ENCODE data around the gene NIPAL3. TPM values are rescaled to one million over a fixed set of nuclear protein-coding genes. Genes with fewer than 3 reads are reported as not detected.

NIPAL3 gene
- total RNA-seq, 1 experiment from 2014 or later = 11.2 TPM

DNA sequence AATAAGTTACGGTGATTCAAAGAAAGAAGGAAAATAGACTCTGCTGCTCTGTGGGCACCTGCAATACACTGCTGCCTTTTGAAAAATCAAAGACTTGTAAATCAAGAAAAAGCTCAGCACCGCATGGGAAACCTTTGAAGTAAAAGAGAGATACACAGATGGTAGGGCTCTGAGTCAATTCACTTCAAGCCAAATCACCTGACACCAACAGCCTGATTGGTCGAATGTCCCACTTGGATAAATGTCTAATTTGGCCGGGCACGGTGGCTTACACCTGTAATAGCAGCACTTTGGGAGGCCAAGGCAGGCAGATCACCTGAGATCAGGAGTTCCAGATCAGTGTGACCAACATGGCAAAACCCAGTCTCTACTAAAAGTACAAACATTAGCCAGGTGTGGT is 67.8 kb downstream of the NIPAL3 start:
- ChIA-PET CTCF (interaction anchor here (1.6 to 1.9 kb wide), 2 partner anchors 19 to 68 kb away, joined by 6 to 7 read pairs; partner anchors contain the start of genes NIPAL3 and RCAN3), POLR2A (no interaction called here)
- no peaks in the 10 kb centered on the region for H3K27me3 Mint-ChIP-seq (ENCODE audit: low read depth)
- H3K4me3 Mint-ChIP-seq = no peak overlapping the region
- H3K4me1 Mint-ChIP-seq = peaks cover 14% of the 10 kb centered on the region
- peaks cover 5% of the 10 kb centered on the region for H3K9me3 Mint-ChIP-seq
- no peak for ATAC-seq
- DNase-seq (ENCODE audit: low spot score) = no peak
- H3K27ac Mint-ChIP-seq = no peak overlapping the region
- peaks cover 4% of the 10 kb centered on the region for H3K36me3 Mint-ChIP-seq
- TF ChIP-seq, protein P1, sequence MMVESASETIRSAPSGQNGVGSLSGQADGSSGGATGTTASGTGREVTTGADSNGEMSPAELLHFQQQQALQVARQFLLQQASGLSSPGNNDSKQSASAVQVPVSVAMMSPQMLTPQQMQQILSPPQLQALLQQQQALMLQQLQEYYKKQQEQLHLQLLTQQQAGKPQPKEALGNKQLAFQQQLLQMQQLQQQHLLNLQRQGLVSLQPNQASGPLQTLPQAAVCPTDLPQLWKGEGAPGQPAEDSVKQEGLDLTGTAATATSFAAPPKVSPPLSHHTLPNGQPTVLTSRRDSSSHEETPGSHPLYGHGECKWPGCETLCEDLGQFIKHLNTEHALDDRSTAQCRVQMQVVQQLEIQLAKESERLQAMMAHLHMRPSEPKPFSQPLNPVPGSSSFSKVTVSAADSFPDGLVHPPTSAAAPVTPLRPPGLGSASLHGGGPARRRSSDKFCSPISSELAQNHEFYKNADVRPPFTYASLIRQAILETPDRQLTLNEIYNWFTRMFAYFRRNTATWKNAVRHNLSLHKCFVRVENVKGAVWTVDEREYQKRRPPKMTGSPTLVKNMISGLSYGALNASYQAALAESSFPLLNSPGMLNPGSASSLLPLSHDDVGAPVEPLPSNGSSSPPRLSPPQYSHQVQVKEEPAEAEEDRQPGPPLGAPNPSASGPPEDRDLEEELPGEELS (CRISPR knock-in tag; IDR thresholded peaks at IDR 0.05) = no peak
- no peak for TF ChIP-seq NFATC4 (CRISPR knock-in tag; IDR thresholded peaks at IDR 0.05)
- no peak for TF ChIP-seq ZNF219 (CRISPR knock-in tag; IDR thresholded peaks at IDR 0.05; ENCODE audit: borderline replicate concordance)
- no peak for TF ChIP-seq ZNF416 (CRISPR knock-in tag; IDR thresholded peaks at IDR 0.05)

DNA sequence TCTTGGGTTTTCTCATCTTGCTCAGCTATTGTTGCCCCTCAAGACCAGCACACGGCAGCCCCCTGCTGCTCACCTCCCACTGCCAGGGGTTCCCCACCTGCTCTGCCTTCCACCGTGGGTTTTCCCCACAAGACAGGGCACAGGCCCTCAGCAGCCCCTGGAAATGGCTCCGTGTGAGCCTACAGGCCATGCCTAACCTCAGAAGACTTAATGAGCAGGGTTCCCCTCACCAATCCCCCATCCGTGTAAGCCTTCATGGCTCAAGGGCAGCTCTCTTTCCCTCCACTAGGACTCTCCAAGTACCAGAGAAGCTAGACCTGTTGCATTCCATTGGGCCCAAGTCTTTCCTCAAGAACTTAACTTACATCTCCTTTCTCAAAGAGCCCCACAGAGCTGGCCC is 68.6 kb downstream of the NIPAL3 start:
- TF ChIP-seq CBFB (CRISPR knock-in tag; IDR thresholded peaks at IDR 0.05; ENCODE audit: low read depth) (no peak), TCF7 (CRISPR knock-in tag; IDR thresholded peaks at IDR 0.05; ENCODE audit: low read depth) (no peak), NR3C1 (CRISPR knock-in tag; conservative IDR thresholded peaks at IDR 0.05; ENCODE audit: low read depth) (no peak), ZNF396 (CRISPR knock-in tag; IDR thresholded peaks at IDR 0.05; ENCODE audit: borderline replicate concordance) (no peak), ZSCAN18 (CRISPR knock-in tag; IDR thresholded peaks at IDR 0.05) (no peak), NFE2L1 (CRISPR knock-in tag; IDR thresholded peaks at IDR 0.05) (no peak), GABPB1 (CRISPR knock-in tag; IDR thresholded peaks at IDR 0.05) (no peak), RORB (CRISPR knock-in tag; IDR thresholded peaks at IDR 0.05) (no peak), SOX15 (CRISPR knock-in tag; IDR thresholded peaks at IDR 0.05) (no peak)
- TF ChIP-seq, protein P2, sequence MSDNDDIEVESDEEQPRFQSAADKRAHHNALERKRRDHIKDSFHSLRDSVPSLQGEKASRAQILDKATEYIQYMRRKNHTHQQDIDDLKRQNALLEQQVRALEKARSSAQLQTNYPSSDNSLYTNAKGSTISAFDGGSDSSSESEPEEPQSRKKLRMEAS (CRISPR knock-in tag; IDR thresholded peaks at IDR 0.05) = no peak
- ChIA-PET CTCF (interaction anchor here (0.6 to 1.9 kb wide), 6 partner anchors 18 to 414 kb away, joined by 3 to 9 read pairs (median 6); partner anchors contain the start of genes NIPAL3 and RCAN3), POLR2A (no interaction called here)
- peaks cover 10% of the 10 kb centered on the region for H3K36me3 Mint-ChIP-seq
- H3K9me3 Mint-ChIP-seq = peaks cover 11% of the 10 kb centered on the region
- DNase-seq (ENCODE audit: low spot score) (no peak), ATAC-seq (peak; percentile 50)
- peak overlapping the region; percentile 57; the same call in 1 of the 2 replicates for H3K27ac Mint-ChIP-seq
- H3K4me3 Mint-ChIP-seq = no peak overlapping the region
- peaks cover 4% of the 10 kb centered on the region for H3K27me3 Mint-ChIP-seq (ENCODE audit: low read depth)
- peaks cover 14% of the 10 kb centered on the region for H3K4me1 Mint-ChIP-seq

GRCh38 chr1:24486331-24487065 is 70.9 kb downstream of the NIPAL3 start:
- no peak overlapping the region for H3K27ac Mint-ChIP-seq
- H3K4me3 Mint-ChIP-seq = no peak overlapping the region
- ChIA-PET CTCF (interaction anchor here (0.8 to 1.4 kb wide), 3 partner anchors 40 to 288 kb away, joined by 3 to 6 read pairs (median 3); partner anchors contain the start of gene NIPAL3), POLR2A (no interaction called here)
- TF ChIP-seq ZNF121 (CRISPR knock-in tag; IDR thresholded peaks at IDR 0.05) = no peak
- TF ChIP-seq MYBL2 (CRISPR knock-in tag; IDR thresholded peaks at IDR 0.05) = no peak
- TF ChIP-seq SOX15 (CRISPR knock-in tag; IDR thresholded peaks at IDR 0.05) = no peak
- no peak for TF ChIP-seq SMAD3 (CRISPR knock-in tag; IDR thresholded peaks at IDR 0.05; ENCODE audit: borderline replicate concordance)
- TF ChIP-seq NFATC4 (CRISPR knock-in tag; IDR thresholded peaks at IDR 0.05) = no peak
- TF ChIP-seq, protein P3, sequence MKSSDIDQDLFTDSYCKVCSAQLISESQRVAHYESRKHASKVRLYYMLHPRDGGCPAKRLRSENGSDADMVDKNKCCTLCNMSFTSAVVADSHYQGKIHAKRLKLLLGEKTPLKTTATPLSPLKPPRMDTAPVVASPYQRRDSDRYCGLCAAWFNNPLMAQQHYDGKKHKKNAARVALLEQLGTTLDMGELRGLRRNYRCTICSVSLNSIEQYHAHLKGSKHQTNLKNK (CRISPR knock-in tag; IDR thresholded peaks at IDR 0.05) = no peak
- no peak for TF ChIP-seq GRHL2 (CRISPR knock-in tag; IDR thresholded peaks at IDR 0.05; ENCODE audit: insufficient replicate concordance, severe bottlenecking)
- H3K9me3 Mint-ChIP-seq = peaks cover 26% of the 10 kb centered on the region
- ATAC-seq (no peak), DNase-seq (ENCODE audit: low spot score) (no peak)
- peaks cover 7% of the 10 kb centered on the region for H3K27me3 Mint-ChIP-seq (ENCODE audit: low read depth)
- peaks cover 7% of the 10 kb centered on the region for H3K4me1 Mint-ChIP-seq
- peaks cover 24% of the 10 kb centered on the region for H3K36me3 Mint-ChIP-seq
